C4-2B (cell line): ENCODE results near the gene TCHHL1.

Experiments used
- H3K27ac ChIP-seq: fragments of 450-650 bp; 2 replicates; pipeline ENCODE4 v1.5.1; 2017
- ZFX ChIP-seq: fragments of 450-650 bp; IDR thresholded peaks from 2 replicates; pipeline ENCODE4 v1.6.1; 2017
- TF ChIP-seq, protein P1 (sequence below): fragments of 450-650 bp; conservative IDR thresholded peaks from 2 replicates; pipeline ENCODE4 v1.5.1; 2017; ENCODE audit warnings: mild to moderate bottlenecking

The TCHHL1 gene

DNA sequence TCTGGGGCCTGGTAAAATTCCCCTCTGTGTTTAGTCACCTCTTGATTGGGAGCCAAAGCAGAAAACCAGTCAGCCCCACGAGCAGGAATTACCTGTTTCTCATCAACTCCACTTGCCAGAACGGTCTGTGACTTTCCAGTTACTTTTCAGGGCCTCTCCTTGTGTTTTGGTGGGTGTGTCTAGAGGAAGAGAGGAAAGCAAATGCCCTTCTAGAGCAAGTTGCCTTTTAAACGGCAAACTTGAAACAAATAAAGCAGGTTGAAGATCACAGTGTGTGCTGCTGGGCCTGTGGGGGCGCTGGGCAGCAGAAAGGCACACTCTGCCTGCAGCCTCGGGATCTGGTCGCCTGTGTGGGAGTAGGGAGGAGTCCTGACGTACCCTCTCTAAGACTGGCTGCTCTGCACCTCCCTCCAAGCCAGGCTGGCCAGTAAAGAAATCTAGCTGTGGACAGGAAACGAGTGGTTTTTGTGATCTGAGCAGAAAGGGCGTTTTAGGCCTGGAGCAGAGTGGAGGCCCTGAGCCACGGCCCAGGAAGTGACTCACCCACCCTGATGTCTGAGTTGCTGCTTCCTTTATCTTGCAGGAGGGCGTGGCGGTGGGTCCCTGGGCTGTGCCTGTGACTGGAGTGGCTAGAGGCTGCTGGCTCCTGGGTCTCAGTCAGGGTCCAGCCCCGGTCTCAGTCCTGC, 41.0 kb downstream of the TCHHL1 start:
- peak overlapping the region; percentile 87 for H3K27ac ChIP-seq
- TF ChIP-seq ZFX, result peak; percentile 53
- TF ChIP-seq, protein P1, sequence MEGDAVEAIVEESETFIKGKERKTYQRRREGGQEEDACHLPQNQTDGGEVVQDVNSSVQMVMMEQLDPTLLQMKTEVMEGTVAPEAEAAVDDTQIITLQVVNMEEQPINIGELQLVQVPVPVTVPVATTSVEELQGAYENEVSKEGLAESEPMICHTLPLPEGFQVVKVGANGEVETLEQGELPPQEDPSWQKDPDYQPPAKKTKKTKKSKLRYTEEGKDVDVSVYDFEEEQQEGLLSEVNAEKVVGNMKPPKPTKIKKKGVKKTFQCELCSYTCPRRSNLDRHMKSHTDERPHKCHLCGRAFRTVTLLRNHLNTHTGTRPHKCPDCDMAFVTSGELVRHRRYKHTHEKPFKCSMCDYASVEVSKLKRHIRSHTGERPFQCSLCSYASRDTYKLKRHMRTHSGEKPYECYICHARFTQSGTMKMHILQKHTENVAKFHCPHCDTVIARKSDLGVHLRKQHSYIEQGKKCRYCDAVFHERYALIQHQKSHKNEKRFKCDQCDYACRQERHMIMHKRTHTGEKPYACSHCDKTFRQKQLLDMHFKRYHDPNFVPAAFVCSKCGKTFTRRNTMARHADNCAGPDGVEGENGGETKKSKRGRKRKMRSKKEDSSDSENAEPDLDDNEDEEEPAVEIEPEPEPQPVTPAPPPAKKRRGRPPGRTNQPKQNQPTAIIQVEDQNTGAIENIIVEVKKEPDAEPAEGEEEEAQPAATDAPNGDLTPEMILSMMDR, result peak; percentile 85

DNA sequence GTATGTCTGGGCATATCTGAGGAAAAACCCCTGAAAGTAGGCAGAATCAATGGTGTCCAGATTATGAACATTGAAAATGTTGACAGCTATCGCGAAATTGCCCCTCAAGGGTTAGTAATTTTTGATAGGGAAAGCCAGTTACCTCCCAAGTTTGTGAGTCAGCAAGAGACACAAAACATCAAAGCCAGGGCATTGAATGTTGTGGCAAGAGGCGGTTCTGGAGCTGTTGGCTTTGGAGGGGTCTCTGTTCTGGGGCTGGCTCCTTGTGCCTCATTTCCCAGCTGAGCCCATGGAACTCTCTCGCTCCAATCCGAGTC, 41.5 kb downstream of the TCHHL1 start:
- TF ChIP-seq ZFX, result no peak
- TF ChIP-seq, protein P1, result no peak
- H3K27ac ChIP-seq, result peak overlapping the region; percentile 87

DNA sequence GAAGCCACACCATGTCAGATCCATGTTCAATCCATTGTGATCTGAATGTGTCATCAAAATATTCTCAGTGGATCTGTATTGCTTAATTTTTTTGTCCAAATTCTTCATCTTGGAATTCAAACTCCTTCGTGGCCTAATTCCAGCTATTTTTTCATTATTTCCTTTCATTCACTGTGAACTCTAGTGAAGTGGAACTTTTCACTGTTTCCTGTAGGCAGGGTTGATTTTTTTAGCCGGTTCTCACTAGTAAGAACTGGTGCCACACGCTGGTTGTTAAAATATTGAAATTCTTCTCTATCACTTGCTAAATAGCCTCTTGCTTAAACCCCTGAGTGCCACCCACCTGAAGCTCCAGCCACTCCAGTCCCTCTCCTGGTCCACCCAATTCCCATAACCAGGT, 44.5 kb downstream of the TCHHL1 start:
- no peak overlapping the region for H3K27ac ChIP-seq
- TF ChIP-seq ZFX, result no peak
- TF ChIP-seq, protein P1, result no peak

DNA sequence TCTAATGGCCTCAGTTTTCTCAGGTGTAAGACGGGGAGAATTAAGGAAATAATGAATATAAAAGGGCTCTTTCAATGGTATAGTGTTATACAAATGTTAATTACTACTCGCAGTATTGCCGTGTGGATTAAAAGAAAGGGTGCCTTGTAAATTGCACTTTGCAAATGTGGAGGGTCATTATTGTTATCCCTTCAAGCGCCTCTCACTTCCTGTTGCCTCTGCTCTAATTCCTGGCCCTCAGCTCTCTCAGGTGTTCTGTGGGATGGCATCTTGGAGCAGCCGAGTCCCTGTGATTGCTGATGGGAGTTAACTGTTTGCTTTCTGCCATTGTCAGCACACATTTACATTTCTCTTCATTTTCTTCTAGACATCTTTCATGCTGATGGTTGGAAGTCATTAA, 45.0 kb downstream of the TCHHL1 start:
- TF ChIP-seq ZFX, result no peak
- TF ChIP-seq, protein P1, result no peak
- H3K27ac ChIP-seq, result no peak overlapping the region

DNA sequence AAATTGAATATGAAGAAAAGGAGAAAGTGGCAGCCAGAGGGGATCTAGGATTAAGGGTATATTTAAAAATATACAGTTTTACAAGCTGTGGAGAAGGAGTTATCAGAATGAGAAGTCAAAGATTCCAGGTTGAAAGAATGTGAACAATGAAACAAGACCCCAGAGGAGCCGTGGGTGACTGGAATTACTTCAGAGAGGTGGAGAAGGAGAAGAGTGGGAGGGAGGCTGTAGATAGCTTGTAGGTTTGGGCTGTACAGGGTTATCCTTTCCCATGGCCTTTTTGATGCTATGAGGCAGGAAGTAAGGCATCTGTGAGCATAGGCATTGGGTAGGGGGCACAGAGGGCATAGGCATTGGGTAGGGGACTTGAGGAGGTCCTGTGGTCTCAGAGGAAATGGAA, 46.8 kb downstream of the TCHHL1 start:
- no peak overlapping the region for H3K27ac ChIP-seq
- TF ChIP-seq ZFX, result no peak
- TF ChIP-seq, protein P1, result no peak

DNA sequence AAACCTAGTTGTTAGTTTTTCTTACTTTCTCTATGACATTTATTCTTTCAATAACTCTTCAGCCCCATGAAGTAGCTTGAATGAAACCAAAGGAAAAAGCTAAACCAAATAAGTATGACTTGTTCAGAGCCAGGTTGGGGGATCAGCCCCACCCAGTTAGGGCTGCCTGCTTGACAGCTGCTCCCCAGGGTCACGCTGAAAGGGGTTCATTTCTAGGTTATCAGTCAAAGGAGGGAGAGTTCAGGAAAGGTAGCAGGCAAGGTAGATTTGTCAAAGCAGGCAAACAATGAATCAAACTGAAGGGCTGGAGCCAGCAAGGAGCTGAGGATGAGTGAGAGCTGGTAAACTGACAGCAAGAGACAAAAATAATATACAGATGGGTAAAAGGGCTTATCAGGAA, 49.0 kb downstream of the TCHHL1 start:
- H3K27ac ChIP-seq, result no peak overlapping the region
- no peak for TF ChIP-seq ZFX
- TF ChIP-seq, protein P1, result no peak

DNA sequence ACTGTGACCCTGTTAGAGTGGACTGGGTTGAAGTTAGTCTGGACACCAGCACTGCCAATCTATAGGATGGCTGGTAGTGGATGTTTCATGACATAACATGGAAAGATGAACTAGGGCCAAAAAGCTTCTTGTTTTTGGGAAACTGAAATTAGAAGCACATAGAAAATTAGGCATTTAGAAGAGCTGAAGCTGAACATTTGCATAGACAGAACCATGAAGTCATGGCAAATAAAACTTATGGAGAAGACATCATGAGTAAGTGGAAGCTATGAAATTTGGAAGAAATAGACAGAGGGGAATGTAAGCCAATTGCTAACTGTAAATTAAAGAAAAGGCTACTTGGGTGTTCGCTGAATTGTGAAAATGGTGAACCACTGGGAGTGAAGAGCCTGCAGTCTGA, 49.4 kb downstream of the TCHHL1 start:
- TF ChIP-seq, protein P1, result no peak
- no peak for TF ChIP-seq ZFX
- no peak overlapping the region for H3K27ac ChIP-seq
